NCI-H146 treated with DMSO at 0.1 percent for 48 hours (cell line): ENCODE measurements around the gene CACFD1.

ENCODE experiments used
- DNase-seq: peaks from one replicate; lab custom pipeline; 2025; ENCODE audit not compliant: unreplicated experiment; lab: John Stamatoyannopoulos, UW

Gene CACFD1

DNA sequence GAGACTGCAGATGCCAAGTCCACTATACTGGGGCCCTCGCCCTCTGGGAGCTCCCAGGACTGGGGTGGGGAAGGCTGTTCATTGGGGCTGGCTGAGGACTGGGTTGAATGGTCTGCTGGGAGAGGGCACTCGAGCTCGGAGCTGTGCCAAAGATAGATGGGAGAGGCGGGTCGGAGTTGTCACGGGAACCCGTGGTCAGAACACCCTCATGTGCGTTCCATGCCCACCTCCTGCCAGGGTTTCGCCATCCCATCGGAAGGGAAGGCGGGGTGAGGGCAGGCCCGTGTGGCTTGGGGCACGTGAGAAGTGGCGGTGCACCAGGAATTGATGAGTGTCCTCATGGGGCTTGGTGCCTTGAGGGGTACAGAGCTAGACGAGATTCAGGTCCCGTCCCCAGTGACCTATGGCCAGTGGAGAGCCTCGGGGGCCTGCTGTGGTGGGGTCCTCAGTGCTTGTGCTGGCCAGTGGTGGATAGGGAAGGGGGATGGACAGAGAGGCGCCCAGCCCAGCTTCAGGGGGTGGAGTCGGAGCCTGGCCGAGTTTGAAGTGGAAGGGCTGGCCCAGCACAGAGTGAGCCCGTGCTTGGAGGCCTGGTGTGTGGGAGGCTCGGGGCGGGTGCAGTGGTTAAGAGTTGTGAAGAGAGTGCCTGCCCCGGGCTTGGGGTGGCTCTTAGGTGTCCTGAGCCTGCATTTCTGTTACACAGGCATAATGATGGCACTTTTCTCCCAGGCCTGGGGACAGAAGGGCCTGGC lies 4.3 kb downstream of the CACFD1 start:
- DNase-seq, result no peak

DNA sequence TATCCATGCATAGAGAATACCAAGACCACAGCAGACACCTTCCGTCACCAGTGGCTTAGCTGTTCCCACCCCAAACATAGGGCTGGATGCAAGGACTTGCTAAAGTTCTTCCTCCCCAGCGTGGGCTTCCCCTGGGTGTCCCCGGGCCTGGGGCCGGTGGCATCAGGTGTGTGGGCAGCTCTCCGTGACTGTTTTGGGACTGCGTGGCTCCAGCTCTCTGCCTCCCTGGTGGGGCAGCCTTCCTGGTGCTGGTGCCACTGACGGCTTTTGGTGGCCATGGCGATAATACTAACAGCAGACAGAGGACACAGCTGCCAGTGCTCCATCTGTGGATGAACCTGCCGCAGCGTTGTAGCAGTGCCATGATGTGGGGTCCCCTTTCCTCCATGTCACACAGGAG lies 4.9 kb downstream of the CACFD1 start:
- DNase-seq, result no peak

DNA sequence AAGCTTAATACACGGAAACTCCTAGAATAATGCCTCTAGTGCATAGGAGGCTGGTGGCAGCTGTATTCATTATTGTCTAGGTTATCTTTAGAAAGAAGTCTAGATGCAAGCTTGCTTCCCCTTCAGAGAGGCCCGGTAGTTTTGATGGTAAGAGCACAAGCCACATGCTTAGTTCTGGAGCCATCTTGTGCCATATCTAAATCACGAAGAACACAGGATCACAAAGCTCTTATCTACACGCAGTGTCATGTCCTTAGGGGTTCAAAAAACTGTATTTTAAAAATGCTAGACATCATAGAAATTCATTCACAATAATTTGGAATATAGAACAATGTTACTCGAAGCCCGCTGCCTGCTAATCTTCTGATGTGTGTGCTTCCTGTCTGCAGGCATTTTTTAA lies 6.2 kb downstream of the CACFD1 start:
- no peak for DNase-seq

DNA sequence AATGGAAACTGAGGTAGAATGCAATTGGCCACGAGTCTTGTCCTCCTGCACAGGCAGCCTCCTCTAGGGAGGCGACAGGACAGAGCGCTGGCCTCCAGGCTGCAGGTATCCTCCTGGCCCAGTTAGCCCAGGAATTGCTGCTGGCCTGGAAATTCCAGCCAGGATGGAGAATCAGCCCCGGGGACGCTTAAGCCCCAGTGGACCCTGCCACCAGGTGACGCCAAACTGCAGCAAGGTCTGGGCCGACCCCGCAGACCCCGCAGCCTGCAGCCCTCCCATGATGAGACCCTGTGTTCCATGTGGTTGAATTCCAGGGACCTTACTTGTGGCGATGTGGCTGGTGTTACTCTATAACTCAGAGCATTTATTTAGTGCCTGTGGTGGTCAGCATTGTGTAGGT lies 7.3 kb downstream of the CACFD1 start:
- DNase-seq, result no peak

DNA sequence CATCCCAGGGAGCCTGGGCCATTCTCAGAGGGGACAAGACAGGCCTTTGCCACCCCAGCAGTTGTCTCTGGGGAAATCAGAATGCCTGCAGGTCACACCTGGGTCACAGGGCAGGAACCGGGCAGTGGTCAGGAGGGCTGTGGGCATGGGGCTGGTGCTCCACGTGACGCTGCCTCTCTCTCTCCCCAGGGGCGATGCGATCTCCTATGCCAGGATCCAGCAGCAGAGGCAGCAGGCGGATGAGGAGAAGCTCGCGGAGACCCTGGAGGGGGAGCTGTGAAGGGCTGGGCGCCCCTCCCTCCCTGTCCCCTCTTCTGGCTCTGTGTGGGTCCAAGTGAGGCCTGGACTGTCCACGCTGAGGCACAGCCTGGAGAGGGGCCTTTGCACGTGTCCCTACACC lies 8.6 kb downstream of the CACFD1 start:
- DNase-seq, result no peak

DNA sequence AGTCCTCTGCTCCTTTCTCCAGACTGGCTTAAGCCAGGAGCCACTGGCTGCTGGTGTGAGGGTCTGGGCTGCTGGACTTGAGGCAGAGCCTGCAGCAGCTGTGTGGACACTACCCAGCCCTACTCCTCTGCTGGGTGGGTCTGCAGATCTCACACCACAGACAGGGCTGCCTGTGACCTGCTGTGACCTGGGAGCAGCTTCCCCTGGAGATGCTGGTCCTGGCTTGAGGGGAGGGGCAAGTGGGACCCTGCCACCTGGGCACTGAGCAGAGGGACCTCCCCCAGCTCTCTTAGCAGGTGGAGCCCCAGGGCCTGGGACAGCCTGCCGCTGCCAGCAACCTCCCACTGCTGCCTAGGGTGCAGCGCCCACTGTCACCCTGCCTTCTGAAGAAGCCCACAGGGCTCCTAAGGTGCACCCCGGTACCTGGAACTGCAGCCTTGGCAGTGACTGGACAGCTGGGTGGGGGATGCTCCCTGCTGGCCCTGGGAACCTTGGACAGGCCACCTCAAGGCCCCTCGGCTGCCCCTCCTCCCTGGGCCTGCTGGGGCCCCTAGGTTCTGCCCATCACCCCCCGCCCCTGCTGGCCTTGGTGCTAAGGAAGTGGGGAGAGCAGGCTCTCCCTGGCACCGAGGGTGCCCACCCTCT lies 9.1 kb downstream of the CACFD1 start:
- no peak for DNase-seq

DNA sequence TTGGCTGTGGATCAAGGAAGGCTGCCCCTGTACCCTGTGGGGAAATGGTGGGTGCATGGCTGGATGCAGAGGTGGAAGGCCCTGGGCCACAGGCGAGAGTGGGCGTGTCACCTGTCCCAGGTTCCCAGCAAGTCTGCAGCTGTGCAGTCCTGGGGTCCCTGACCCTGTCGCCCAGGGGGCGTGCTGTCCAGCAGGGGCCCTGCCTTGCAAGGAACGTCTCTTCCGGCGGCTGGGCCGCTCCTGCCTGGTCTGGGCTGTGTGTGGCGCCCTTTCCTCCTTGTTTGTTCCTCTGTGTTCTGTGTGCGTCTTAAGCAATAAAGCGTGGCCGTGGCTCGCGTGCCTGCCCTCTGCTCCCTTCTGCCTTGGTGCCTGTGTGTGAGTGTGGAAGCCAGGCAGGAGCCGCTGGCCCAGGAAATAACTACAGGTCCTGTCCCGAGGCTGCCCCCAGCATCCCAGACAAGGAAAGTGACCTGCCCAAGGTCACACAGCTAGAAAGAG lies 10.7 kb downstream of the CACFD1 start:
- DNase-seq, result no peak

DNA sequence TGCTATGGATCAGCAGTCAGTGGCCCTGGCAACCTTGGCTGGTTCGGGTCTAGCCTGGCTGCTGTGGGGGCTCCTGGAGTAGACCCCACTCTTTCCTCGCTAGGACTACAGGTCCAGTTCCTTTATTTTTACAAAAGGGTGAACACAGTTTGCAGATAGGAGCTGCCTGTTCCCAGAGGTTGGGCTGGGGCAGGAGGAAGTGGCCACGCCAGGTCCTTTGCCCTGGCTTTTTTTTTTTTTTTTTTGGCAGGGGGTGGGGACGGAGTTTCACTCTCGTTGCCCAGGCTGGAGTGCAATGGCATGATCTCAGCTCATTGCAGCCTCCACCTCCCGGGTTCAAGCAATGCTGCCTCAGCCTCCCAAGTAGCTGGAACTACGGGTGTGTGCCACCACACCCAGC lies 11.2 kb downstream of the CACFD1 start:
- no peak for DNase-seq

DNA sequence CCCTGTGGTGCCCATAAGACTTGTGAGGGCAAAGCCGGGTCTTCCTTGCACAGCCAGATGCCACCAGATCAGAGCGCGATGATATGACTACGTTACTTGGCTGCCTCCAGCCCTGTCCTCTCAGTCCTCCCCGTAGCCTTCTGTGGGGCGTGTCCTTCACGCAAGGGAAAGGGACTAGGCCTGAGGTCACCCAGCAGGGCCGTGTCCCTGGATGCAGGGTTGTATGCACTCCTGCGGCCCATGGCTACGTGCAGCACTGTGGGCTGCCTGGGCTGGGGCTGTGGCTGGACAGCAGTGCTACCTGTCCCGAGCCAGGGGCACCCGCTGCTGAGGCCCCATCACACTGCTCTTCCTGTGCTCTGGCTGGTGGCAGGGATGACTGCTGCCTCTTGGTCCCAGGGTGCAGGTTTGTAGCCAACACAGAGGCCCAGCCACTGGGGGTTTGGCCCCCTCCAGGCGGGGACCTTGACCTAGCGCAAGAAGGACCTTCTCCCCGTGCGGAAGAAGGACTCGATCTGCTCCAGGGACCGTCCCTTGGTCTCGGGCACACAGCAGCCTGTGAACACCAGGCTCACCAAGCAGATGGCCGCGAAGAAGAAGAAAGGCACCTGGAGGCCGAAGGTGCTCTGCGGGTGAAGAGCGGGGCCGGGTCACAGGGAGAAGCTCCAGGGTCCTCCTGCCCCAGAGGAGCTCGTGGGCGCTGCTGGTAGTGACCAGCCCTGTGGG lies 11.9 kb downstream of the CACFD1 start:
- no peak for DNase-seq

DNA sequence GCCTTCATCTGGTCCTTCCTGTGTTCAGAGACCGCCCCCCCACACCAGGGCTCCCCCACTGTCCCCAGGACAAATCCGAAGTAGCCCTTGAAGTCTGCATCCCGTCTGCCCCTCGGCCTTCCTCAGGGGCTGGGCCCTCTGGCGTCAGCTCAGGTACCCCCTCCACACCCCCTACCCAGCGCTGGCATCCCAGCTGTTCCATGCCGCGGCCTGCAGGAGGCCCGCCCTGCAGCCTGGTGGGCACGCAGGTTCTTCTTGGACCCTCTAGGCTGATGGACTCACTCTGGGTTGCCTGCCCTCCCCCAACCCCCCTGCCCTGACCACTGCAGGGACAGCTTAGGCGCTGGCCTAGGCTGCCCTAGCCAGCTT lies 12.5 kb downstream of the CACFD1 start:
- no peak for DNase-seq

DNA sequence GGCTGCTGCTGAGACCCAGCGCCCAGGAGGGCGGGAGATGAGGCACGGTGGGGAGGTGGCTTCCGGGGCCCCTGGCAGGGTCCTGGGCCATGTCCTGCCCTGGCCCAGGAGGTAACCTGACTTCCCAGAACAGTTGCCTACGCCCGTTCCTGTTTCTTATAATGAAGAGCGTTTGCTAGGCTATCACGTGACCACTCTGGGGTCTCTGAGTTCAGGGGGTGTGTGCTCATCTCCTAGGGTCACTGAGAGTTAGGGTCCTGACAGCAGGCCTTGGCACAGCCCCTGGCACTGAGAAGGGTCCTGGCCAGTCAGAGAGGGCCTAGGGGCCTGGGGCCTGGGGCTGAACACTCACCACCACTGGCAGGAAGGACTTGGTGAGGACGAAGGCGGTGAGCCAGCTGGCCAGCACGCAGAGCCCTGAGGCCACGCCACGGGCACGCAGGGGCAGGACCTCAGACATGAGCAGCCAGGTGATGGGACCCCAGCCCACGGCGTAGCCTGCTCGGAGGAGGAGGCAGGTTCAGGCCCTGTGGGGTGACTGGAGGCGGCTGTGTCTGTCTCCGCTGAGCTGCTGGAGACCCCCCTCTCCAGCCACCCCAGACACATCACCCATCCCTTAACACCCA lies 13.1 kb downstream of the CACFD1 start:
- DNase-seq, result no peak

DNA sequence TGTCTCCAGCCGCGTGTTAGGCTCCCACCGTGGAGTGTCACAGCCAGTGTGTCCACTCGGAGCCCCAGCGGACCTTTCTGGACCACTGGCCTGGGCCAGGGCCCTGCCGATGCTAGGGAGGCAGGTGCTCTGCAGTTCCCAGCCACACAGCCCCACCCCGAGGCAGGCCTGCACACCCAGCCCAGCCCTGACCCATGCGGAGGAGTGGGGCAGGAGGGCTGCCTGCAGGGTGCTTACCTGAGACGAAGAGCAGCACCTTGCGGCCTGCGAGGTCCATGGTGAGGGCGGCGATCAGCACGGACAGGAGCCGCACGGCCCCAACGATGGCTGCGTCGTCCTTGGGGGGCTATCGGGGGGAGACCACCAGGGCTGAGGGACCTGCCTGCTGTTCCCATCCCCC lies 14.0 kb downstream of the CACFD1 start:
- no peak for DNase-seq

DNA sequence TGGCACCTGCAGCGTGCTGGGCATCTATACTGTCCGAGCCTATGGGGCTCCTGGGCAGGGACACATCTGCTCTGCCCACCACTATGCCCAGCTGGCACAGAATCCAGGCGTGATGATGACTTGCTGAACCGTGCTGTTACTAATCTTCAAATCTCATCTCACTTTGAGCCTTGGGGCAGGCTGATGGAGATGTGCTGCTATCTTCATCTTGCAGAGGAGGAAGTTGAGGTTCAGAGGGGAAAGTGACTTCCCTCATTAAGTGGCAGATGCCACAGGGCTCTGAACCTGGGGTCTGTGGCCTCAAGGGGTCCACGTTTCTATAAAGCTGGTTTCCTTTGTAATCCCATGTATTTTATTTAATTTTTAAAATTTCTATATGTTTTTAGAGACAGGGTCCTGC lies 14.4 kb downstream of the CACFD1 start:
- DNase-seq, result no peak

DNA sequence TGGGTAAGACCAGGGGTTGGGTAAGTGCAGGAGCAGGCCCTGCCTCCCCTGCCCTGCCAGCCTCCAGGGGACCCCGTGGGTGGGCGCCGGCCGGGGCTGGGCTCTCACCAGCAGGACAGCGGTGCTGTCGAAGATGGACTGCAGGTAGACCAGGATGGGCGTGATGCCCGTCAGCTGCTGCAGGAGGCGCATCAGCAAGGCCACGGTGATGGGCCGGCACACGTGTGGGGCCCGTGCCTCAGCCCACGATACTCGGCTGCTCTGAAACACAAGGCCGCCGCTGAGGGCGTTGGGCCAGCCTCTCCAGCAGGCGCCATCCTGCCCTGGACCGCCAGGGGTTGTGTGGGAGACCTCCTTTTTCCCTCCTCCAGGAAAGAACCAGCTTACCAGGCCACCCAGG lies 15.1 kb downstream of the CACFD1 start:
- DNase-seq, result no peak

DNA sequence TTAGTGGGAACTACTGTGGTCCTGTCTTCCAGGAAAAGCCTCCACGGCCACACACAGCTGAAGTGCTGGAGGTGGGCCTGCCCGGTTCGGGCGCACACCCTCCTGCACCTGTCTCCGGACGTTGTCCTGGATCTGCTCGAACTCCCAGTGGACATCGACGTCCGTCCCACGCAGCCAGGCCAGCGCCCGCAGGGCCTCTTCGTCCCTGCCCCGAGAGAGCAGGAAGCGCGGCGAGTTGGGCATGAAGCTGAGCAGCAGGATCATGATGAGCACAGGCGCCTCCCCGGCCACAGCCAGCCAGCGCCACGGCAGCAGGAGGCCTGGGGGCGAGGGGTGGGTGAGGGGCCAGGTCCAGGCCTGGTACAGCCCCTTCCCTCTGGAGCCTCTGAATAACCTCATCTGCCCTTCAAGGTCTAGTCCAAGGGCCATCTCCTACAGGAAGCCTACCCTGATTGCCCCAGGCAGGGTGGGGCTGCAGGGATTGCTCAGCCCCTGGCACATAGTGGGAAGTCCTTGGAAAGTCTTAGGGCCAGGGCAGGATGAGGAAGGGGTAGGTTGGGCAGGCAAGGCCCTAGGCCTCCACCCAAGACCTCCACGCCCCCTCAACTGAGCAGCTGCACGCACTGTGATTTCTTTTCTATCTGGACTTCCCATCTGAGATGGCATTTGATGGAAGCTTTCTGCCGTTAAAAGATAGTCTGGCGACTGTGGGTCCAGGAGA lies 15.7 kb downstream of the CACFD1 start:
- no peak for DNase-seq

DNA sequence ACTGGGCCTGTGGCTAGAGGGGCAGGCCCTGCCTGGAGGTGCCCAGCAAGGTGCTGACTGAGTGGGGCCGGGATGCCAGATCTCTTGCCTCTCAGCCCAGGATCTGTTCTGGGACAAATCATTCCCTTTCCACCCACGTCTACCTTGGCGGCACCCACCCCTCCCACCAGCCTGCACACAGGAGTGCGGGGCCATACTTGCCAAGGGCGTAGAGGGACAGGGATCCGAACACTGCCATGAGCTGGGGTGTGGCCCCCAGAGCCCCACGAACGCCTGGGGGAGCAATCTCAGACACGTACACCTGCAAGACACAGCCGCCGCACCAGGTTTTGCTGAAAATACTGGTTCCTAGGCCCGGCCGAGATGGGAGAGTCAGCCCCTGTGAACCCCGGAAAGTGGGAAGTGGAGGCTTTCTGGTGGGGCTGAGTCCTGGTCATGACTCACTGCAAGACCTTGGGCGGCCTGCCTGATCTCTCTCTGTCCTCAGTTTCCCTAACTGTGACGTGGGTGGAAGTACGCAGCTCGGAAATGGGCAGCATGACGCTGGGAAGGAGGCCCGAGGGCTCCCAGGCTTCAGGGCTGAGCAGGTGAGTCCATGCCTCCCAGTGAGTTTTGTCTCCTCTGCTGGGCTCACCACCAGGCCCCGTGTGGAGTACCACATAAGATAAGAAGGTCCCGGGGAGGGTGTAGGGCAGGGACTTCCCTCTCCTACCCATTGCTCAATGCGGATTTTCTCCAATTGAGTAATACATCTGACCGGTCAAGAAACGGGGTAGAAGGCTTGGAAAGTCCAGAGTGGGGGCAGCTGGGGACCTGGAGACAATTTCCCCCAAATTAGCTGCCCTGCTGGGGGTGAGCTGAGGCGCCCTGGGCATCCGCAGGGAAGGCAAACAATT lies 16.5 kb downstream of the CACFD1 start:
- DNase-seq, result no peak

DNA sequence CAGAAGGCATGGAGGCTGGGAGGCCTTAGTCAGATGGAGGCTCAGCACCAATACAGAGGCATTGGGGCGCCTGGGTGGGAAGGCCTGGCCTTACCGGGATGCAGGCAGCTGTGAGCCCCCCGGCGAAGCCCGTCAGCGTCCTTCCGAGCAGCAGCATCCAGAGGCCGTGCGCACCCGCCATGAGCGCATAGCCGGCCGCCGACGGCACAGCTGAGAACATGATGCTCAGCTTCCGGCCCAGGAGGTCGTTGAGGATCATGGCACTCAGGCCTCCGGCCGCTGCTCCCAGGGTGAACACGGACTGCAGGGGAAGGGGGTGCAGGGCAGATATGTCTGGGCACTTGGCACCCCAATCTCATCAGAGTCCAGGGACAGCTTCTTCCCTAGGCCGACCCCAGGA lies 17.2 kb downstream of the CACFD1 start:
- no peak for DNase-seq

DNA sequence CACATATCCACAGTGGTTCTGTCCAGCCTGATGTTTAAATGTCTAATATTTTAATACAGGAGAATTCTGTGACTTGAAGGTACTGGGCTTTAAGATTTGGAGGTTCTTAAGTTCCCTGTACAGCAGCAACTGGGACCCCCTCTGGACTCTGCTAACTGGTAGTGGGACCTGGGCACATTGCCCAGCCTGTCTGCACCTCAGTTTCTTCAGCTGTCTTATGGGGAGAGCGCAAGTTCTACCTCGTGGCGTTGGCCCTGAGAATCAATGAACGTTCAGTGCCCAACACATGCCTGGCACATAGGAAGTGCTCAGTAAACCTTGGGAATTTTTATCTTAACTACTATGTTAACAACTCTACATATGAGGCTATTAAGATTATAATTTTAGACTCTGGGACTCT lies 17.7 kb downstream of the CACFD1 start:
- no peak for DNase-seq

DNA sequence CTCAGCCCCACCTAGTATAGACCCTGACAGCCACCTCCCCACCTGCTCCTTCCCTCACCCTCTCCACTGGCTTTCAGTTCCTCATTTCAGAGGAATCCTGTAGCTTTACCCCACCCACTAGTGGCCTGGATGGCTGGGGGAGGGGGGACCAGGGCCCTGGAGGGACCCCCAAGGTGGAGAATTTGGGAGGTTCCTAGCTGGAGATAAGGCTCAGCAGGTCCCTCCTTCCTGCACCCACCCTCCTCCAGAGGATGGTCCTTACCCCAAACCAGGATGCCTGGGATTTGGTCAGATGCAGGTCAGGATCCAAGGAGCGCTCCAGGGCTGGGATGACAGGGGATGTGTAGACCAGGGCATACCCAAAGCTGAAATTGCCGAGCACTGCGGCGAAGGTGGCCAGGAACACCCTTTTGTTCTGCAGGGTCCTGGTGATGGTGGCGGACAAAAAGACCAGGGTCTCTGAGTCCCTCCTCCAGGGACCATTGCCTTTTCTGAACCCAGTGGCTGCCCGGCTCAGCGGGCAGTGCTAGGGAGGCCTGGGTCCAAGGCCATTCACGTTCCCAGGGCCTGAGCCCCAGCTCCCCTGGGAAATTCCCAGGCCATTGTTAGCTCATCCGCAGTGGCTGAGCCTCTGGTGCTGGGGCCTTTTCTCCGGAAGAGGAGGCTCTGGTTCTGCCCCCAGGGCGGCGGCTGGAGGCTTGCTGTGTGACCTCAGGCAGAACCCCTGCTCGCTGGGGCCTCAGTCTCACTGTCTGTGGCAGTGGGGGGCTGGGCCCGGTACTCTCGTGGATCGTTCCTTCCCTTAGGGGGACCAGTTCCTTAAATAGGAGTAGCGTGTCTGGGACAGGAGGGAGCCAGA lies 18.4 kb downstream of the CACFD1 start:
- no peak for DNase-seq
